Measurements from ENCODE around the gene TTC28. TPM values are rescaled to one million over a fixed set of nuclear protein-coding genes. Genes with fewer than 3 reads are reported as not detected.

TTC28 gene
- total RNA-seq, 1 donor from 2014 or later, result 24.5 TPM

DNA sequence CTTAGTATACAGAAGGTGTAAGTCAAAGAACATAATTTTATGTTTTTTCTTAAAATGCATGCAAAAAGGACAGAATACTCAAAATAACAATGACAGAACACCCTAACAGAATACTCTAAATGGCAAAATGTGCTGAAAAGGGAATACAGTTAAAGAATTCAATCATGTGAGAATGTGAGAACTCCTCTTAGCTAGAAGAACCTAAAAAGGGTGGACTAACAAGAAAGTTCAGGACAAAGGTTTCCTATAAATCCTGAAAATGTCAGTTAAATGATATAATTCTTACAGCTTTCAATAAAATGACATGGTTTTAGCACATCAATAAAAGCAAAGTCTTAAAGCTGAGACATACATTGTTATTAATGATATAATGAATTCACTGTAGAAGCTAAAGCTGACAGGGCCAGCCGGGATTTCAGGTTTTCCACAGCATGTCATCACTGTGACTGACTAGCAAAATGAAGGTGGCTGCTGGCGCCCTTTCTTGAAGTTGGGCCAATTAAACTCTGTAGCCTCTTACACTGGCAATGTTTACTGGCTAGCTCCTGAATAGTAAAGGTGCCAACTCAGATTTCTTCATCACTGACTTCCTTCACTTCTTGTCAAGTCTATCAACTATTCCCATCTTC lies 244.4 kb downstream of the TTC28 start:
- H3K9me3 ChIP-seq, result no peaks in the 10 kb centered on the region
- no peaks in the 10 kb centered on the region for H3K27me3 ChIP-seq
- no peak overlapping the region for H3K4me3 ChIP-seq
- no peak for DNase-seq (ENCODE audit: low spot score in 2 of 2)
- no peaks in the 10 kb centered on the region for H3K36me3 ChIP-seq
- peaks cover 0 to 41% of the 10 kb centered on the region in 2 donors for H3K4me1 ChIP-seq
- H3K27ac ChIP-seq, result no peak overlapping the region
- intact Hi-C loops (cut with DNase I), result no loop called here
- no peak for TF ChIP-seq CTCF (IDR thresholded peaks at IDR 0.05)

DNA sequence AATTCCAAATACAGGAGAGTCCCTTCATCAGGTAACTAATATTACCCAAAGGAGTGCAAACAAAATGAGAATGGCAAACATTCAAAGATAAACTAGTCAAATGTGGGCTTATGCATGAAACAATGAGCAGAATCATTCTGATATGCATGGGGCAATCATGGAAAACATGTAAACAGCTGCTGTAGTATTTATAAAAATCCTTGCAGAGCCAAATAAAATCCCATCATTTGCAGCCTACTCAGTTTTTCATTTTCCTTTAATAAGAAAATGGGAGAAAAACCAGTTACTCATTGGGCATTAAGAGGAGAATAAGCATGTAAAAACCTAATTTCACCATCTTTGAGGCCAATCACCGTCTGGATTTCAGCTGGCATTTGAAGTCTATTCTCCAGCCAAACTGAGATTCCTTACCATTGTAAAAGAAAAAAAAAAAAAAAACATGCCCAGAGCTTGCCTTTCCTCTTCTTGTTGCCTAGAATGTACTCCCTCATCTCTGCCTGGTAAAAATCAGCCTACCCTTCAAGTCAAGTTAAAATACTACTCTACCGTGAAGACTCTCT lies 249.1 kb downstream of the TTC28 start:
- Histone ChIP-seq H3K9me3 (no peaks in the 10 kb centered on the region), H3K36me3 (no peaks in the 10 kb centered on the region), H3K27ac (no peak overlapping the region), H3K4me3 (no peak overlapping the region), H3K27me3 (no peaks in the 10 kb centered on the region), H3K4me1 (peaks cover 0 to 29% of the 10 kb centered on the region in 2 donors)
- intact Hi-C loops (cut with DNase I), result no loop called here
- DNase-seq (ENCODE audit: low spot score in 2 of 2), result no peak
- TF ChIP-seq CTCF (IDR thresholded peaks at IDR 0.05), result no peak

- H3K36me3 ChIP-seq, result no peaks in the 10 kb centered on the region
- no peak for TF ChIP-seq CTCF (IDR thresholded peaks at IDR 0.05)
- no peak overlapping the region for H3K27ac ChIP-seq
- H3K4me3 ChIP-seq, result no peak overlapping the region
- intact Hi-C loops (cut with DNase I), result no loop called here
- no peaks in the 10 kb centered on the region for H3K9me3 ChIP-seq
- no peak for DNase-seq (ENCODE audit: low spot score in 2 of 2)
- H3K4me1 ChIP-seq, result peaks cover 0 to 24% of the 10 kb centered on the region in 2 donors
- no peaks in the 10 kb centered on the region for H3K27me3 ChIP-seq
Observed at GRCh38 chr22:28429711-28430110, 249.9 kb downstream of the TTC28 start.

GRCh38 chr22:28428271-28428670 lies 251.4 kb downstream of the TTC28 start:
- no peak for DNase-seq (ENCODE audit: low spot score in 2 of 2)
- intact Hi-C loops (cut with DNase I), result no loop called here
- Histone ChIP-seq H3K9me3 (no peaks in the 10 kb centered on the region), H3K4me3 (no peak overlapping the region), H3K27ac (no peak overlapping the region), H3K4me1 (peaks cover 0 to 26% of the 10 kb centered on the region in 2 donors), H3K36me3 (no peaks in the 10 kb centered on the region), H3K27me3 (no peaks in the 10 kb centered on the region)
- TF ChIP-seq CTCF (IDR thresholded peaks at IDR 0.05), result no peak

DNA sequence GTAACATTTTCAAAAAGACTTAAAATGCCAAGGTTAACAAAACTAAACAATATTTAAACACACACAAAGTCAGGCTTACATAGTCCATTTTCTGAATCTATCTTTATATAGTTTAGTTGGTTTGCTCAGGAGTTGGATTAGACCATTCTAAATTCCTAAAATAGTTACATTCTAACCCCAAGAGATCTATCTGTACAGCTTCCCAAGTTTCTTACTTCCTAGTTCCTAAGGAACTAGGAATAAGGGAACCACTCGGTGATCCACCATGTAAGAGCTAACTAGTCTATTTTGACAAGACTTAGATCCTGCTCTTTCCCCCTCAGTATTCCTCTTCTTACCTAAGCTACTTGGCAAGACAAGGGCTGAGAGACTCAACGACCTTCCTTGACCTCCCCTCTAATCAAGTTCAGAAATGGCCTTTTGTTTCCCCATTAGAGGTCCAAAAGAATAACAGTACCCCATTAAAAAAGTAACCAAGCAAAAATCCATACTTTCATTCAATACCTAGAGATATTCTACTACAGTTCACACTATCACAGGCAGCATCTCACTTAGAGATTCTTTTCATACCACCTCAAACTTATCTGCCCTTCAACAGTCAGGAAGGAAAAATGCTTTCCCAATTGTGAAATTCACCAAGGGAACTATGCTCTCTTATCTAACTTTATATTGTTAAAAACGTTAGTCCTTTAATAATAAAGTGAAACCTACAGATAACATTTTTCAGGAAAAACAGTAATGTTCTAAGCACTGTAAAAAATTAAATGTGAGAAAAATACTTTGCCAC lies 253.1 kb downstream of the TTC28 start:
- H3K27ac ChIP-seq, result peak overlapping the region; percentile 1 to 42
- intact Hi-C loops (cut with DNase I), result no loop called here

More for the DNA sequence above, 253.1 kb downstream of the TTC28 start:
- TF ChIP-seq CTCF (IDR thresholded peaks at IDR 0.05), result no peak
- no peaks in the 10 kb centered on the region for H3K36me3 ChIP-seq
- H3K9me3 ChIP-seq, result no peaks in the 10 kb centered on the region
- H3K27me3 ChIP-seq, result no peaks in the 10 kb centered on the region
- no peak for DNase-seq (ENCODE audit: low spot score in 2 of 2)
- H3K4me1 ChIP-seq, result peaks cover 0 to 26% of the 10 kb centered on the region in 2 donors
- no peak overlapping the region for H3K4me3 ChIP-seq
